ENCODE results near the gene CENPQ.

GRCh38 chr6:49453221-49453620 lies 9.9 kb upstream of the CENPQ start:
- TF ChIP-seq CTCF (conservative IDR thresholded peaks at IDR 0.05; ENCODE audit: low read depth, low read length) (peak; percentile 48; the same call in 1 of the 2 replicates), EZH2 (IDR thresholded peaks at IDR 0.05; ENCODE audit: borderline replicate concordance, low read depth, low read length, poor library complexity, severe bottlenecking) (no peak)

Measured in A673 (cell line).